ENCODE data around the gene EVC.

Gene EVC

GRCh38 chr4:5790546-5790857 is 79.5 kb downstream of the EVC start:
- DNase-seq (no peak), ATAC-seq (no peak)
- Mint-ChIP-seq H3K36me3 (ENCODE audit: low read depth) (no peaks in the 10 kb centered on the region), H3K27me3 (no peaks in the 10 kb centered on the region), H3K4me3 (no peak overlapping the region), H3K27ac (no peak overlapping the region), H3K4me1 (no peaks in the 10 kb centered on the region), H3K9me3 (no peaks in the 10 kb centered on the region)

DNA sequence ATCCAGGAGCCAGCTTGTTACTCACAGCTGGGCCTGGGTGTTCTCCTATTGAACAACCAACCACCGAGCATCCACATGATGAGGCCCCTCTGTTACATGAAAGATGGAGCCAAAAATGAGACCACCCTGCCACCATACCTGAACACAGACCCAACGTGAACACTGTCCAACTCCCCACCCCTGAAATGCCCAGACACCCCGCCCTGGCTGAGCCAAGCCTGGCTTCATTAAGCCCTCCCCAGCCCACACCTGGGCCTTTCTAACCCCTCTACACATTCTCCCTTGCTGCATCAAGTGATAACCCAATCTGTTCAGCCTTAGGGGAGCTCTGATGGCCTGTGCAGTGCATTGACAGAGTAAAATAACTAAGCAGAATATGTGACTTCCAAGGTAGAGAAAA is 80.7 kb downstream of the EVC start:
- Mint-ChIP-seq H3K36me3 (ENCODE audit: low read depth) (no peaks in the 10 kb centered on the region), H3K27ac (no peak overlapping the region), H3K4me3 (no peak overlapping the region), H3K27me3 (no peaks in the 10 kb centered on the region), H3K9me3 (no peaks in the 10 kb centered on the region), H3K4me1 (no peaks in the 10 kb centered on the region)
- ATAC-seq (no peak), DNase-seq (no peak)

- no peak overlapping the region for H3K27ac Mint-ChIP-seq
Measured at GRCh38 chr4:5793514-5793913, 82.5 kb downstream of the EVC start.

DNA sequence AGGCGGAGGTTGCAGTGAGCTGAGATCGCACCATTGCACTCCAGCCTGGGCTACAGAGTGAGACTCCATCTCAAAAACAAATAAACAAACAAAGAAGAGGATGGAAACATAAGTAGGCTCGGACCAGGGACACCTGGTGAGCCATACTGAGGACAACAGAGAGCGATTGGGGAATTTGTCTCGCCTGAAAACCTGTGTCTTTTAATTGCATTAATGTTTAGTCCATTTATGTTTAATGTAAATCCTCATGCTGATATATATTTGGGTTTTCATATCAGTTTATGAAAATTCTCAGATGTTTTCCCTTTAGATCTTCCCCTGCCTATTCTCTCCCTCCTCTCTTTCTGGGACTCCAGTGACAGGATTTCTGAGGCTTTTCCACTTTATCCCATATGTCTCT is 84.6 kb downstream of the EVC start:
- H3K27me3 Mint-ChIP-seq: no peaks in the 10 kb centered on the region
- H3K36me3 Mint-ChIP-seq (ENCODE audit: low read depth): no peaks in the 10 kb centered on the region
- no peaks in the 10 kb centered on the region for H3K4me1 Mint-ChIP-seq
- H3K27ac Mint-ChIP-seq: no peak overlapping the region
- no peak overlapping the region for H3K4me3 Mint-ChIP-seq
- DNase-seq (no peak), ATAC-seq (no peak)
- H3K9me3 Mint-ChIP-seq: no peaks in the 10 kb centered on the region

More at GRCh38 chr4:5793514-5793913, 82.5 kb downstream of the EVC start:
- ATAC-seq (no peak), DNase-seq (no peak)
- Mint-ChIP-seq H3K4me3 (no peak overlapping the region), H3K36me3 (ENCODE audit: low read depth) (no peaks in the 10 kb centered on the region), H3K4me1 (no peaks in the 10 kb centered on the region), H3K27me3 (no peaks in the 10 kb centered on the region), H3K9me3 (no peaks in the 10 kb centered on the region)

GRCh38 chr4:5796976-5797375 is 86.0 kb downstream of the EVC start:
- no peaks in the 10 kb centered on the region for H3K27me3 Mint-ChIP-seq
- no peak overlapping the region for H3K4me3 Mint-ChIP-seq
- H3K9me3 Mint-ChIP-seq: no peaks in the 10 kb centered on the region
- no peak for ATAC-seq
- no peaks in the 10 kb centered on the region for H3K36me3 Mint-ChIP-seq (ENCODE audit: low read depth)
- DNase-seq: no peak
- no peak overlapping the region for H3K27ac Mint-ChIP-seq
- no peaks in the 10 kb centered on the region for H3K4me1 Mint-ChIP-seq

- ATAC-seq (no peak), DNase-seq (no peak)
- Mint-ChIP-seq H3K27ac (no peak overlapping the region), H3K27me3 (no peaks in the 10 kb centered on the region), H3K36me3 (ENCODE audit: low read depth) (no peaks in the 10 kb centered on the region), H3K4me3 (no peak overlapping the region), H3K9me3 (no peaks in the 10 kb centered on the region), H3K4me1 (no peaks in the 10 kb centered on the region)
Measured at GRCh38 chr4:5797866-5798265, 86.9 kb downstream of the EVC start.

DNA sequence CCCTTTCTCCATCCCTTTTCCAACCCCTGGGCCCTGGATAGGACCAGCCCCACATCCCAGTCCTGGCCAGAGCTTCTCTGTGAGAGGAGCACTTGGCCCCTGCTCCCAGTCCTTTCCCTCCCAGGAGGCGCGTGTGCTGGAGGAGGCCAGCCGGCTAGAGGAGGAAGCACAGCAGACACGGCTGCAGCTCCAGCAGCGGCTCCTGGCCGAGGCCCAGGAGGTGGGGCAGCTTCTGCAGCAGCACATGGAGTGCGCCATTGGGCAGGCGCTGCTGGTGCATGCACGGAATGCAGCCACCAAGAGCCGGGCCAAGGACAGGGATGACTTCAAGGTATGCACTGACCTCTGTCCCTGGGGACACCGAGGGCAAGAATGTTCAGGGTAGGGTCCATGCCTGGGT is 87.5 kb downstream of the EVC start:
- H3K4me3 Mint-ChIP-seq: no peak overlapping the region
- no peaks in the 10 kb centered on the region for H3K9me3 Mint-ChIP-seq
- no peaks in the 10 kb centered on the region for H3K4me1 Mint-ChIP-seq
- DNase-seq: no peak
- no peak for ATAC-seq
- no peak overlapping the region for H3K27ac Mint-ChIP-seq
- no peaks in the 10 kb centered on the region for H3K36me3 Mint-ChIP-seq (ENCODE audit: low read depth)
- no peaks in the 10 kb centered on the region for H3K27me3 Mint-ChIP-seq

GRCh38 chr4:5798946-5799345 is 87.9 kb downstream of the EVC start:
- DNase-seq: no peak
- no peaks in the 10 kb centered on the region for H3K27me3 Mint-ChIP-seq
- no peaks in the 10 kb centered on the region for H3K4me1 Mint-ChIP-seq
- H3K27ac Mint-ChIP-seq: no peak overlapping the region
- no peak for ATAC-seq
- no peaks in the 10 kb centered on the region for H3K36me3 Mint-ChIP-seq (ENCODE audit: low read depth)
- no peaks in the 10 kb centered on the region for H3K9me3 Mint-ChIP-seq
- no peak overlapping the region for H3K4me3 Mint-ChIP-seq

GRCh38 chr4:5799406-5799805 is 88.4 kb downstream of the EVC start:
- H3K4me3 Mint-ChIP-seq: no peak overlapping the region
- no peaks in the 10 kb centered on the region for H3K9me3 Mint-ChIP-seq
- no peaks in the 10 kb centered on the region for H3K4me1 Mint-ChIP-seq
- H3K27ac Mint-ChIP-seq: no peak overlapping the region
- H3K36me3 Mint-ChIP-seq (ENCODE audit: low read depth): no peaks in the 10 kb centered on the region
- ATAC-seq (no peak), DNase-seq (no peak)
- no peaks in the 10 kb centered on the region for H3K27me3 Mint-ChIP-seq

GRCh38 chr4:5800496-5800895 is 89.5 kb downstream of the EVC start:
- Mint-ChIP-seq H3K4me3 (no peak overlapping the region), H3K27me3 (no peaks in the 10 kb centered on the region), H3K36me3 (ENCODE audit: low read depth) (no peaks in the 10 kb centered on the region), H3K4me1 (no peaks in the 10 kb centered on the region), H3K9me3 (no peaks in the 10 kb centered on the region), H3K27ac (no peak overlapping the region)
- ATAC-seq: no peak
- no peak for DNase-seq

- no peak for DNase-seq
- no peaks in the 10 kb centered on the region for H3K9me3 Mint-ChIP-seq
- no peaks in the 10 kb centered on the region for H3K36me3 Mint-ChIP-seq (ENCODE audit: low read depth)
- no peak overlapping the region for H3K4me3 Mint-ChIP-seq
- H3K27ac Mint-ChIP-seq: no peak overlapping the region
- no peak for ATAC-seq
- no peaks in the 10 kb centered on the region for H3K4me1 Mint-ChIP-seq
- H3K27me3 Mint-ChIP-seq: no peaks in the 10 kb centered on the region
Measured at GRCh38 chr4:5801696-5802095, 90.7 kb downstream of the EVC start.

GRCh38 chr4:5802565-5802964 is 91.6 kb downstream of the EVC start:
- DNase-seq: no peak
- Mint-ChIP-seq H3K4me3 (no peak overlapping the region), H3K27ac (no peak overlapping the region), H3K4me1 (no peaks in the 10 kb centered on the region), H3K9me3 (no peaks in the 10 kb centered on the region), H3K36me3 (ENCODE audit: low read depth) (no peaks in the 10 kb centered on the region), H3K27me3 (no peaks in the 10 kb centered on the region)
- no peak for ATAC-seq

DNA sequence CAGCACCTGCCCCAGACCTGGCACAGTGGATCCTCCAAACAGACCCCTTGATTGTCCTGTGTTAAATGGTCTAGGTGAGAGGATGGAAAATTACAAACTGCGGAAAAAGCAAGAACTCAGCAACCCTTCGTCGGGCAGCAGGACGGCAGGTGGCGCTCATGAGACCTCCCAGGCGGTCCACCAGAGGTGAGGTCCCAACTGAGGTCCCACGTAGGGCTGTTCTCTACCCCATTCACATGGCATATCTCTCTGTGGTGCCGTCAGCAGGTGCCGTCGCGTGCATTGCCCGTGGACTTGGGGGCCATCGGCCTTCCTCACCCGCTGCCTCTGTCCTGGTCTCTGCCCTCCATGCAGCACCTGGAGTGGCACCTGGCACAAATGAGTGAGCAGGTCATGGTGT is 93.7 kb downstream of the EVC start:
- H3K36me3 Mint-ChIP-seq (ENCODE audit: low read depth): no peaks in the 10 kb centered on the region
- peak; percentile 22 for ATAC-seq
- H3K27me3 Mint-ChIP-seq: no peaks in the 10 kb centered on the region

GRCh38 chr4:5805270-5805669 is 94.3 kb downstream of the EVC start:
- Mint-ChIP-seq H3K36me3 (ENCODE audit: low read depth) (no peaks in the 10 kb centered on the region), H3K4me1 (no peaks in the 10 kb centered on the region), H3K9me3 (no peaks in the 10 kb centered on the region), H3K4me3 (no peak overlapping the region), H3K27me3 (no peaks in the 10 kb centered on the region), H3K27ac (no peak overlapping the region)
- DNase-seq (no peak), ATAC-seq (no peak)

More for the DNA sequence above, 93.7 kb downstream of the EVC start:
- no peak for DNase-seq
- Mint-ChIP-seq H3K4me1 (no peaks in the 10 kb centered on the region), H3K27ac (no peak overlapping the region), H3K4me3 (no peak overlapping the region), H3K9me3 (no peaks in the 10 kb centered on the region)

GRCh38 chr4:5808081-5808741 is 97.2 kb downstream of the EVC start:
- H3K9me3 Mint-ChIP-seq: no peaks in the 10 kb centered on the region
- no peaks in the 10 kb centered on the region for H3K27me3 Mint-ChIP-seq
- no peak overlapping the region for H3K4me3 Mint-ChIP-seq
- no peak overlapping the region for H3K27ac Mint-ChIP-seq
- no peak for DNase-seq
- H3K36me3 Mint-ChIP-seq (ENCODE audit: low read depth): no peaks in the 10 kb centered on the region
- no peak for ATAC-seq
- H3K4me1 Mint-ChIP-seq: no peaks in the 10 kb centered on the region

DNA sequence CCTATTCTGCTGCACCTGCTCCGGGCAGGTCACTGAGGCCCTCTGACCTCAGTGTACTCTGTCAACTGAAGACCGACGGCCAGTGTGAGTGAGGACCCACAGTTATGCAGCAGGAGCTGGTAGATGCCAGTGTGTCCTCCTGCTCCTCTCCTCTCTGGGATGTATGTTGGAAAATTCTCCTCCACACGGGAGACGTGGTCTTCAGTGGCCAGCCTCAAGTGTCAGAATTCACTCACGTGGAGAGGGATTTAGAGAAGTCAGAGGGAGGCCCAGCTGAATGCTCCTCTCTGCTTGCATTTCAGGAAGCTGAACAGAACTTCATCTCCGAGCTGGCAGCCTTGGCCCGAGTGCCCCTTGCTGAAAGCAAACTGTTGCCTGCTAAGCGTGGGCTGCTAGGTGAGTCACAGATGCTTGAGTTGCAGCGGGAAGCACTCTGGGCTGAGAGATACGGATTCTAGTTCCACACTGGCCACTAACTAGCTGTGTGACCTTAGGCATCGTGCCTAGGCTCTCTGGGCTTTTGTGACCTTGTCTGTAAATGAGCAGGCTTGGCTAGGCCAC is 98.3 kb downstream of the EVC start:
- ATAC-seq (no peak), DNase-seq (no peak)
- Mint-ChIP-seq H3K4me1 (no peaks in the 10 kb centered on the region), H3K27me3 (no peaks in the 10 kb centered on the region), H3K9me3 (no peaks in the 10 kb centered on the region), H3K4me3 (no peak overlapping the region), H3K27ac (no peak overlapping the region), H3K36me3 (ENCODE audit: low read depth) (no peaks in the 10 kb centered on the region)
